ENCODE results near the gene RGS12. TPM values are rescaled to one million over a fixed set of nuclear protein-coding genes. Genes with fewer than 3 reads are reported as not detected.

RGS12 gene
- total RNA-seq, 1 donor from 2014 or later = 47.1 TPM

DNA sequence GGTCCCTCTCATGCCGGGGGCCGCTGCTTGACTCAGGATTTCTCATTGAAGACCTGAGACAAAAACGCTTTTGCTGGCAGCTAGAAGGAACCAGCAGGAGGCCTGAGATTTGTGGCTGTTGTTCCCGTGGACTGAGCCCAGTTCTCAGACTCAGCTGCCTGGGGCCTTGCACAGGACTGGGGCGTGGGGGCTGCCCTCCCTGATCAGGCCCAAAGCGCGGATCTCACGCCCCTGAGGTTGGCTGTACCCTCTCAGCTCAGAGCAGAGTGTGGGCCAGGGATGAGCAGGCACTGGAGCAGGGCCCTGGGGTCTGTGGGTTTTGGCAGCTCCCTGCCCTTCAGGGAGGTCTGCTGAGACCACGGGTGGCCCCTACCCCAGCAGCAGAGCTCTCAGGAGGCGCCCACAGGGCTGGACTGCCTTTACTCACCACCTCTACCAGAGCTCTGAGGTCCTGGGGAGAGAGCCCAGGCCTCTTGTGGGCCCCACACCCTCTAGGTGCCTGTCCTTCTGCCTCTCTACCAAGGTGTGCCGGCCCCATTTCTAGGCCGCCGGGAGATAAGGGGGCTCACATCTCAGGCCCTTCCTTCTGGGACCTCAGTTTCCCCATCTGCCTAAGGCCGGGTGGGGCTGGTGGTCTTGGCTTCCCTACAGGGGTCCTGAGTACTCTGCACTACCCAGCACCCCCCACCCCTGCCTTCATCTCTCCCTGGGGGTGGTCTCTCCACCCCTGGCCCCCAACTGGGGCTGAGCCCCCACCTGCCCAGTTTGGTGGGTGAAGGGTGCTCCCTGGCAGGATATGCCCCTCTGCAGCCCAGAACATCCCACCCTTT is 38.3 kb upstream of the RGS12 start:
- DNase-seq (ENCODE audit: low spot score) = no peak

DNA sequence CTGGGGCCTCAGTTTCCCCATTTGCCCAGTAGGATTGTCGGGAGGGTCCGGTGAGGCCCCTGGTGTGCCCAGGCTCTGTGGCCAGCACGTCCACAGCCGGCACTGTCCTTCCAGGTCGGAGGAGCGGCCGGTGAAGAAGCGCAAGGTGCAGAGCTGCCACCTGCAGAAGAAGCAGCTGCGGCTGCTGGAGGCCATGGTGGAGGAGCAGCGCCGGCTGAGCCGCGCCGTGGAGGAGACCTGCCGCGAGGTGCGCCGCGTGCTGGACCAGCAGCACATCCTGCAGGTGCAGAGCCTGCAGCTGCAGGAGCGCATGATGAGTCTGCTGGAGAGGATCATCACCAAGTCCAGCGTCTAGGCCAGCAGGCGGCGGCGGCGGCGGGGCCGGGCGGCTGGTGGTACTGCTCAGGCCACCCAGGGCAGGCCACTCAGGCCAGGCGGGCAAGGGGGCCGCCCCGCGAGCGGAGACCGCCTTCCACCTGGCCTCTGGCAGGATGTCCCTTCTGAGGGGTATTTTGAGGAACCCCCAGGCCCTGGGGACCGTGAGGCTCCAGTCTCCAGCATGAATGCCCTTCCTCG is 37.1 kb upstream of the RGS12 start:
- no peak for DNase-seq (ENCODE audit: low spot score)

GRCh38 chr4:3256230-3257102 is 36.4 kb upstream of the RGS12 start:
- DNase-seq (ENCODE audit: low spot score) = no peak

DNA sequence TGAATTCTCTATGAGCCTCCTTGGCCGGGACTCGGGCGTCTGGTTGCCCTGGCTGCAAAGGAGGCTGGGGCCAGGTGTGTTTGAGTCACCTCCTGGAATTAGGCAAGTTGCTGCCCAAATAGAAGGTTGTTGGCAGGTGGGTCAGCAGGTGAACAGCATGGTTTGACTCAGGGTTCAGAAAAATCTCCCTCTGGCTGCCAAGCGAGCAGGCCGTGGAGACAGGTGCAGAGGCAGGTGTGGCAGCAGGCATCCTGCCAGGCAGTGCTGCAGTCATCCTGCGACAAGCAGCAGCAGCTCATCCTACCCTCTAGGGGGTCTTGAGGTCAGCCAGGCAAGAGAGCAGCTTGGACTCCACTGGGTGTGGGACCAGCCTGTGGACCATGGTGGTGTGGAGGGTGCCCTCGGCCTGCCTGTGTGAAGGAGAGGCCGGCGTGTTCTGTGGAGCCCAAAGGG is 35.7 kb upstream of the RGS12 start:
- no peak for DNase-seq (ENCODE audit: low spot score)

GRCh38 chr4:3257556-3258482 is 35.0 kb upstream of the RGS12 start:
- no peak for DNase-seq (ENCODE audit: low spot score)

- no peak for DNase-seq (ENCODE audit: low spot score)
Measured at GRCh38 chr4:3261411-3262207, 31.2 kb upstream of the RGS12 start.

DNA sequence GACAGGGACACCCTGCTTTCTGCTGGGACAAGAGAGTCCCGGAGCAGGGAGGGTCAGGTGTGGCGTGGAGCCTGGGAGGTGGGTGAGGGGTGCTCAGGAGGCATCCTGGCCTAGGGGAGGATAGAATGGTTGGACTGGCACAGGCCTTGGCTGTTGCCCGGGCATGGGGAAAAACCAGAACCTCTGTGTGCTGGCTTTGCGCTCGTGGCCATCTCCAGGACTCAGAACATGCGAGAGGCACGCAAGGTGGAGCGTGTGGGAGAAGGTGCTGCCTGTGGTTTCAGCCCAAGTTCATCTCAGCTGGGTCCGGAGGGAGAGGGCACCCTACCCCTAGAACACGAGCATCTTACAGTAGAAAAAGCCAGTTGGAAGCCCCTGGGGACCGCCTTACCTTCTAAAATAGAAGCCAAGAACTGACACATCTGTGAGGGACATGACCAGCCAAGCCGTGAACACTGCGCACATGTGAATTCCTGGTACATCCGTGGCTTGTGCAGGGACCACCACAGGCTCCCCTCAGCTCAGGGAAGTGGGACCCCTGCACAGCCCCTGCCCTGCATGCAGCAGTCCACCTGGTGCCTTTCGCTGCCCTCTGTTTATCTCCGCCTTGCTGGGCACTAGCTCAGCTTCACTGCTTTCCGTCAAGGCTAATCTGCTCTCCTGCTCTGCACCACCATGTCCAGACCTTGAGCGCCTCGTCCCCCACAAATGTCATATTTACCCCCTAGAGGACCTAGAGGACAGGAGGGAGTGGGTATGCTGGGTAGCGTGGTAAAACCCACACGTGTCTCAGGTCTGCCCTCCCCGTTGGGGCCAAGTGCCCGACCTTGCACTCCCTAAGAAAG is 30.4 kb upstream of the RGS12 start:
- DNase-seq (ENCODE audit: low spot score) = no peak

GRCh38 chr4:3263053-3263875 is 29.6 kb upstream of the RGS12 start:
- DNase-seq (ENCODE audit: low spot score) = no peak

DNA sequence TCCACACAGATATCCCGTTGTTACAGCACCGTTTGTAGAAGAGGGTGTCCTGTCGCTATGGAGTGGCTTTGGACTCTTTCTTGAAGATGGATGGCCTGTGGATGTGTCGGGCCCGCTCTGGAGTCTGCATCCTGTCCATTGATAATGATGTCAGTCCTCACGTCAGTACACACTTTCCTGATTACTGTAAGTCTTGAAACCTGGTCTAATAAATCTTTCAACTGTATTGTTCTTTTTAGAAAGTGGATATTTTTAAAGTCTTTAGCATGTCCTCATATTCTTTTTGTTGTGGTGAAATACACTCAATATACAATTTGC is 29.0 kb upstream of the RGS12 start:
- DNase-seq (ENCODE audit: low spot score) = no peak

DNA sequence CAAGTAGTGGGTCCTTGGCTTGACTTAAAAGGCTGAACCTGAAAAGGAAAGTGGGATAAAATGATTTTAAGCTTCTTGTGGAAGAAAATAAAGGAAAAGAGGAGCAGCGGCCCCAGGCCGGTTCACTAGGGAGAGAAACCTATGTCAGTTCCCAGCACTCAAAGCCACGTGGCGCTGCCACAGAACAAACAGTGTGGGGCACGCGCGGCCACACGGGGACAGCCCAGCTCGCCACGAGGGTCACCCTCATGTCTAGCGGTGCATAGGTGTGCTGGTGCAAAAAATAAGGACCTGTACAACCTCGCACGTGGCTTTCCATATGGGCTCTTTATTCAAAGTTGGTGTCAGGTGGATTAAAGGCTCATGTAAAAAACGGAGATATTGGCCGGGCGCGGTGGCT is 26.7 kb upstream of the RGS12 start:
- DNase-seq (ENCODE audit: low spot score) = no peak

DNA sequence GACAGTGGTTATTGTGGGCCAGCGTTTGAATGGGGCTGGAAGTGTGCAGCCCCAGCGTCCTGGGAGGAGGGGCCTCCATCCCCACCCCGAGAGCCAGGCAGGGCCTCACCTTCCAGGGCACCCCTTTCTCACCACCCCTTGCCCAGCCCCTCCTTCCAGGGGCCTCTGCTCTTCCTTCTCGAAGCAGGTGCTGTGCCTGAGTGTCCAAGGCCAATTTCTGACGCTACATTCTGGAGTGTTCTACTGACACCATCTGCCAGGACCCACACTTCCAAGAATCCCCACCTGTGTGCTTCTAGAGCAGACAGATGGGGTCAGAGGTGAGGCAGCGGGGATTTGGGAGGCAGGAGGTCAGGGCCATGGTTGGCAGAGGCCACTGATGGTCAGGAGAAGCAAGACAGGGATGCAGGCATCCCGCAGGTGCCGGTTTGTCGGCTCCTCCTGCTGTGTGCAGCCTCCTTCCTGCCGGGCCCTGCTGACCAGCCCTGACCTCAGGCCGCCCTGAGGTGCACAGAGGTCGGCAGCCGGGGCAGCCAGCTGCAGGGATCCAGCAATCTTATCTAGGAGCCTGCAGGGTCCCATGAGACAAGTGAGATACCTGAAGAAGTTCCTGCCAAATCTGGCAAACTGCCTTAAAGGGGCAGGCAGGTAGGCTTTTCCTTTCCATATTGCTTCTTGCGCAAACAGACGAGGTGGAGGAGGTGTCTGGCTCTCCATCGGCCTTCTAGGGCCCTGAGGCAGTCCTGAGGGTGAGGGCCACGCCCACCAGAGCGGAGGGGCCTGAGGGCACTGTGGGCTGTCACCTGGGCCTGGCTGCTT is 25.0 kb upstream of the RGS12 start:
- DNase-seq (ENCODE audit: low spot score) = no peak

DNA sequence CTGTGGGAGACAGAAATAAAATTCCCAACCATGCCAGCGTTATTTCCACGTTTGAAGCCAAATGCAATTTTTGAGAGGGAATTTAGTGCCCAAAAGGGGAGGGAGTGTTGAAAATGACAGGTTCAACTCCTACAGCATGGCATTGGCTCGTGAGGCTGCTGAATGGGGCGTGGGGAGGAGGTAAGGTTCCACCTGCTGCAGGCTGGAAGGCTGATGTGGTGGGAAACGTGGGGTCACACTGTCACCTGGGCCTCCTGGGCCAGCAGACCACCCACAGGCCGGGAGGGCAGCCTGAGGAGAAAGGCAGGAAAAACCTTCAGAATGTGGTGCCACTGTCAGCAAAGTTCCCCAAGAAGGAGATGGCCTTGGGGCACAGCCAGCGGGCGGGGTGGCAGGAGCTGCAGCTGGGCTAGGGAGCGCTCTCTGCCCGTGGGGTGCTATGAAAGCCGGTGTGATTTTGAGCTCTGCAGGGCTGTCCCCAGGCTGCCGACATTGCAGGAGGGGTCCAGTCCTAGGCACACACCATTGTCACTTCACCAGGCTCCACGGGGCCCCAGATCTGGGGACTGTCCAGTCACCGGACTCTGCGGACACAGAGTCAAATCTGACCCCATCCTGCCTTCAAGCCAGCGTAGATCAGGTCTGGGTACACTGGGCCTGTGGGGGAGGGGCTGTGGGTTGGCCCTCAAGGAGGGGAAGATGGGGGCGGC is 24.3 kb upstream of the RGS12 start:
- DNase-seq (ENCODE audit: low spot score) = no peak

GRCh38 chr4:3269105-3269927 is 23.5 kb upstream of the RGS12 start:
- DNase-seq (ENCODE audit: low spot score) = no peak

DNA sequence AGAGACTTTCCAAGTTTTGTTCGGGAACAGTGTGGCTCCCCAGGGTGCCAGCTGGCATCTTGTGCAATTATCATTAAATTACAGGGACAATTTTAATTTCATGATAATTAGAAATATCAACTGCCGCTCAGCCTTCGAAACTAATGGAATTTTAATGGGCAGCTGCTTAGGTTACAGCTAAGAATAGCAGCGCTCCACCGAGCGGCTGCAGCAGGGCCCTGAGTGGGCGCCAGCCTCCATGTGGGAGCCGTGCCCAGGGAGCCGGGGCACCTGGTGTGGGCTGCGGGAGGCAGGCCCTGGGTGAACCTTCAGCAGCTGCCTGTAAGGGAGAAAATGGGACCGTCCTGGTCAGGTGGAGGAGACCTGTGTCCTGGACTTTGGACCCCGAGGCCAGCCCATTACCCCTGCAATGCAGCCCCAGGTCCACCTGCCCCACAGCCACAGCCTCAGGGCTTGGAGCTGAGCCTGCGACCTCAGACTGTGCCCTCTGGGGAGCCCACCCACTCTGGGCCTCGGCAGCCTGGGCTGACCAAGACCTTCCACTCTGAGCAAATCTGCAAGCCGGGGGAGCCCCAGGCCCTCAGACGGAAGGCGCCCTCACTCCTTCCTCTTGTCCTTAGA is 22.7 kb upstream of the RGS12 start:
- DNase-seq (ENCODE audit: low spot score) = no peak

DNA sequence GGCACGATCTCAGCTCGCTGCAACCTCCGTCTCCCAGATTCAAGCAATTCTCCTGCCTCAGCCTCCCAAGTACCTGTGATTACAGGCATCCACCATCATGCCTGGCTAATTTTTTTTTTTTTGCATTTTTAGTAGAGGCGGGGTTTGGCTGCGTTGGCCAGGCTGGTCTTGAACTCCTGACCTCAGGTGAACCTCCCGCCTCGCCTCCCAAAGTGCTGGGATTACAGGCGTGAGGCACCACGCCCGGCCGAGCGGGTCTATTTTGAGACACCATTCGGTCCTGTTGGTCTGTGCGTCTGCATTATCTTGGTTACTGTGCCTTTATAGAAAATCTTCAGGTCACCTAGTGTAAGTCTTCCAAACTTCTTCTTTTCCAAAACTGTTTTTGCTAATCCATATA is 21.7 kb upstream of the RGS12 start:
- DNase-seq (ENCODE audit: low spot score) = no peak

- no peak for DNase-seq (ENCODE audit: low spot score)
Measured at GRCh38 chr4:3276986-3277385, 15.8 kb upstream of the RGS12 start.

All from mucosa of gallbladder (tissue), 1 donor.